HG02938 (cell line): Measurements from ENCODE around the gene ABCD2.
"Not testable (repeated sequence)": the region's sequence is repeated elsewhere in the genome, so short reads cannot be mapped to it uniquely, and the experiment has no call there.

ENCODE experiments used
- ATAC-seq: cut with Tn5 transposase; IDR thresholded peaks from one replicate; pipeline ENCODE4 v1.9.1; 2021; ENCODE audit warnings: mild to moderate bottlenecking, moderate library complexity; ENCODE audit not compliant: unreplicated experiment

Gene ABCD2

GRCh38 chr12:39619660-39620433 is at the start of gene ABCD2:
ABCD2 (minus strand) TSS chr12:39619803; CDS start chr12:39619615, 188 bp downstream.
- peak; percentile 84 for ATAC-seq

- no peak for ATAC-seq
These were observed 40.5 kb upstream of the ABCD2 start for GRCh38 chr12:39660101-39660500.

- ATAC-seq = no peak
These were observed 27.8 kb upstream of the ABCD2 start for GRCh38 chr12:39647383-39647782.

GRCh38 chr12:39646963-39647362 is 27.4 kb upstream of the ABCD2 start:
- no peak for ATAC-seq

- no peak for ATAC-seq
These were observed 23.4 kb upstream of the ABCD2 start for GRCh38 chr12:39643052-39643451.

- ATAC-seq = no peak
These were observed 19.2 kb upstream of the ABCD2 start for GRCh38 chr12:39638840-39639239.

GRCh38 chr12:39638178-39638577 is 18.6 kb upstream of the ABCD2 start:
- ATAC-seq = no peak

- no peak for ATAC-seq
These were observed 13.1 kb upstream of the ABCD2 start for GRCh38 chr12:39632670-39633069.

- no peak for ATAC-seq
These were observed 9.2 kb upstream of the ABCD2 start for GRCh38 chr12:39628836-39629235.

GRCh38 chr12:39627914-39628313 is 8.3 kb upstream of the ABCD2 start:
- ATAC-seq = no peak

- ATAC-seq = no peak
These were observed 6.6 kb upstream of the ABCD2 start for GRCh38 chr12:39626033-39626814.

- no peak for ATAC-seq
These were observed 4.3 kb upstream of the ABCD2 start for GRCh38 chr12:39623919-39624318.

- ATAC-seq = not testable (repeated sequence)
These were observed 3.6 kb upstream of the ABCD2 start for GRCh38 chr12:39623160-39623559.

GRCh38 chr12:39622306-39622705 is 2.7 kb upstream of the ABCD2 start:
- ATAC-seq = no peak

- no peak for ATAC-seq
These were observed 2.1 kb upstream of the ABCD2 start for GRCh38 chr12:39621670-39622069.

GRCh38 chr12:39620659-39621658 is 1.4 kb upstream of the ABCD2 start:
- peak; percentile 34 for ATAC-seq

GRCh38 chr12:39619316-39619659 is 315 bp downstream of the ABCD2 start:
- ATAC-seq = peak; percentile 6

GRCh38 chr12:39618701-39619100 is 902 bp downstream of the ABCD2 start:
- ATAC-seq = no peak

- no peak for ATAC-seq
These were observed 1.7 kb downstream of the ABCD2 start for GRCh38 chr12:39617887-39618286.

- ATAC-seq = no peak
These were observed 2.9 kb downstream of the ABCD2 start for GRCh38 chr12:39616666-39617065.

- no peak for ATAC-seq
These were observed 3.4 kb downstream of the ABCD2 start for GRCh38 chr12:39616251-39616650.
